Activated CD8-positive, alpha-beta memory T cell treated with anti-CD3 and anti-CD28 coated beads, Interleukin-2, amount 10 ng/mL, durations not matched to agents 7 days and 5 days (primary cell): ENCODE measurements around the gene FMNL2. TPM values are rescaled to one million over a fixed set of nuclear protein-coding genes. Genes with fewer than 3 reads are reported as not detected.

ENCODE experiments used
- ATAC-seq: fragments of 150-1000 bp; cut with Tn5 transposase; one replicate; pipeline ENCODE4 v1.10.0; 2021; ENCODE audit warnings: moderate library complexity
- CTCF ChIA-PET: fragments of 350-600 bp; sonication (Branson Sonifier 250); formaldehyde crosslinking; loops from one replicate; lab custom pipeline; 2021; ENCODE audit warnings: antibody characterized with exemption; lab: Charles Lee
- DNase-seq: peaks from one replicate; pipeline ENCODE4 v3.0.0-alpha.2; 2020
- H3K27ac Mint-ChIP-seq: one replicate; pipeline ENCODE4 v1.8.0; 2021; ENCODE audit warnings: mild to moderate bottlenecking, mixed read lengths
- H3K27me3 Mint-ChIP-seq: one replicate; pipeline ENCODE4 v1.8.0; 2021; ENCODE audit warnings: mixed read lengths
- H3K36me3 Mint-ChIP-seq: one replicate; pipeline ENCODE4 v1.8.0; 2021; ENCODE audit warnings: mild to moderate bottlenecking, mixed read lengths
- H3K4me1 Mint-ChIP-seq: one replicate; pipeline ENCODE4 v1.8.0; 2021; ENCODE audit warnings: mixed read lengths
- H3K4me3 Mint-ChIP-seq: one replicate; pipeline ENCODE4 v1.8.0; 2021; ENCODE audit warnings: mild to moderate bottlenecking, moderate library complexity, mixed read lengths
- H3K9me3 Mint-ChIP-seq: one replicate; pipeline ENCODE4 v1.8.0; 2022; ENCODE audit warnings: low read depth, mixed read lengths
- total RNA-seq, 2 experiments: library from RNA; stranded (reverse); gene quantifications; one replicate each; pipeline ENCODE4 v1.2.3, GENCODE V29; 2021

Gene FMNL2
- total RNA-seq, 2 experiments from 2014 or later, result 0.26 to 0.56 TPM

- DNase-seq (no peak), ATAC-seq (no peak)
- H3K27me3 Mint-ChIP-seq, result peaks cover 3% of the 10 kb centered on the region
- no peak overlapping the region for H3K4me3 Mint-ChIP-seq
- no peaks in the 10 kb centered on the region for H3K4me1 Mint-ChIP-seq
- H3K27ac Mint-ChIP-seq, result no peak overlapping the region
- no peaks in the 10 kb centered on the region for H3K9me3 Mint-ChIP-seq
- no peaks in the 10 kb centered on the region for H3K36me3 Mint-ChIP-seq
- CTCF ChIA-PET, result no interaction called here
Observed at GRCh38 chr2:152347076-152347475, 12.1 kb downstream of the FMNL2 start.

GRCh38 chr2:152348388-152348787 is 13.4 kb downstream of the FMNL2 start:
- no peaks in the 10 kb centered on the region for H3K4me1 Mint-ChIP-seq
- DNase-seq, result no peak
- H3K27ac Mint-ChIP-seq, result no peak overlapping the region
- no peak overlapping the region for H3K4me3 Mint-ChIP-seq
- H3K27me3 Mint-ChIP-seq, result peaks cover 3% of the 10 kb centered on the region
- CTCF ChIA-PET, result no interaction called here
- no peaks in the 10 kb centered on the region for H3K36me3 Mint-ChIP-seq
- H3K9me3 Mint-ChIP-seq, result no peaks in the 10 kb centered on the region
- no peak for ATAC-seq

- H3K4me1 Mint-ChIP-seq, result no peaks in the 10 kb centered on the region
- no peaks in the 10 kb centered on the region for H3K36me3 Mint-ChIP-seq
- CTCF ChIA-PET, result no interaction called here
- no peak overlapping the region for H3K4me3 Mint-ChIP-seq
- no peak overlapping the region for H3K27ac Mint-ChIP-seq
- DNase-seq (no peak), ATAC-seq (no peak)
- peaks cover 3% of the 10 kb centered on the region for H3K27me3 Mint-ChIP-seq
- no peaks in the 10 kb centered on the region for H3K9me3 Mint-ChIP-seq
Observed at GRCh38 chr2:152349416-152349815, 14.4 kb downstream of the FMNL2 start.

GRCh38 chr2:152350155-152350679 is 15.2 kb downstream of the FMNL2 start:
- ATAC-seq, result no peak
- Mint-ChIP-seq H3K4me3 (no peak overlapping the region), H3K27ac (no peak overlapping the region), H3K9me3 (no peaks in the 10 kb centered on the region), H3K4me1 (no peaks in the 10 kb centered on the region), H3K27me3 (no peaks in the 10 kb centered on the region), H3K36me3 (no peaks in the 10 kb centered on the region)
- no peak for DNase-seq
- CTCF ChIA-PET, result no interaction called here

- CTCF ChIA-PET, result no interaction called here
- Mint-ChIP-seq H3K4me3 (no peak overlapping the region), H3K36me3 (no peaks in the 10 kb centered on the region)
Observed at GRCh38 chr2:152352616-152353015, 17.6 kb downstream of the FMNL2 start.

GRCh38 chr2:152353364-152353763 is 18.4 kb downstream of the FMNL2 start:
- Mint-ChIP-seq H3K27ac (no peak overlapping the region), H3K27me3 (no peaks in the 10 kb centered on the region), H3K9me3 (no peaks in the 10 kb centered on the region), H3K4me3 (no peak overlapping the region), H3K36me3 (no peaks in the 10 kb centered on the region), H3K4me1 (no peaks in the 10 kb centered on the region)
- no peak for DNase-seq
- ATAC-seq, result no peak
- CTCF ChIA-PET, result no interaction called here

More at GRCh38 chr2:152352616-152353015, 17.6 kb downstream of the FMNL2 start:
- DNase-seq, result no peak
- Mint-ChIP-seq H3K9me3 (no peaks in the 10 kb centered on the region), H3K27me3 (no peaks in the 10 kb centered on the region), H3K4me1 (no peaks in the 10 kb centered on the region), H3K27ac (no peak overlapping the region)
- ATAC-seq, result no peak

- Mint-ChIP-seq H3K4me1 (no peaks in the 10 kb centered on the region), H3K4me3 (no peak overlapping the region), H3K36me3 (no peaks in the 10 kb centered on the region), H3K9me3 (no peaks in the 10 kb centered on the region), H3K27me3 (peaks cover under 1% of the 10 kb centered on the region), H3K27ac (no peak overlapping the region)
- no peak for DNase-seq
- ATAC-seq, result no peak
- CTCF ChIA-PET, result no interaction called here
Observed at GRCh38 chr2:152354069-152354755, 19.2 kb downstream of the FMNL2 start.

GRCh38 chr2:152354909-152355308 is 19.9 kb downstream of the FMNL2 start:
- Mint-ChIP-seq H3K9me3 (no peaks in the 10 kb centered on the region), H3K36me3 (no peaks in the 10 kb centered on the region), H3K27me3 (peaks cover 3% of the 10 kb centered on the region), H3K4me1 (no peaks in the 10 kb centered on the region), H3K27ac (no peak overlapping the region), H3K4me3 (no peak overlapping the region)
- no peak for DNase-seq
- no peak for ATAC-seq
- CTCF ChIA-PET, result no interaction called here

GRCh38 chr2:152355409-152355831 is 20.4 kb downstream of the FMNL2 start:
- no peaks in the 10 kb centered on the region for H3K4me1 Mint-ChIP-seq
- no peak for DNase-seq

GRCh38 chr2:152359573-152360363 is 24.8 kb downstream of the FMNL2 start:
- Mint-ChIP-seq H3K4me3 (no peak overlapping the region), H3K27me3 (peaks cover 3% of the 10 kb centered on the region), H3K4me1 (no peaks in the 10 kb centered on the region), H3K27ac (no peak overlapping the region), H3K36me3 (no peaks in the 10 kb centered on the region), H3K9me3 (no peaks in the 10 kb centered on the region)
- ATAC-seq (no peak), DNase-seq (no peak)
- CTCF ChIA-PET, result no interaction called here

More at GRCh38 chr2:152355409-152355831, 20.4 kb downstream of the FMNL2 start:
- no peaks in the 10 kb centered on the region for H3K9me3 Mint-ChIP-seq
- no peak overlapping the region for H3K27ac Mint-ChIP-seq
- H3K4me3 Mint-ChIP-seq, result no peak overlapping the region
- H3K27me3 Mint-ChIP-seq, result peaks cover 3% of the 10 kb centered on the region
- CTCF ChIA-PET, result no interaction called here
- H3K36me3 Mint-ChIP-seq, result no peaks in the 10 kb centered on the region
- no peak for ATAC-seq

GRCh38 chr2:152363936-152364335 is 29.0 kb downstream of the FMNL2 start:
- DNase-seq (no peak), ATAC-seq (no peak)
- CTCF ChIA-PET, result no interaction called here
- H3K4me3 Mint-ChIP-seq, result no peak overlapping the region
- peaks cover 6% of the 10 kb centered on the region for H3K27me3 Mint-ChIP-seq
- H3K4me1 Mint-ChIP-seq, result no peaks in the 10 kb centered on the region
- no peaks in the 10 kb centered on the region for H3K9me3 Mint-ChIP-seq
- H3K27ac Mint-ChIP-seq, result no peak overlapping the region
- H3K36me3 Mint-ChIP-seq, result no peaks in the 10 kb centered on the region

- no peak overlapping the region for H3K4me3 Mint-ChIP-seq
- ATAC-seq (no peak), DNase-seq (no peak)
- peaks cover 2% of the 10 kb centered on the region for H3K27me3 Mint-ChIP-seq
- no peak overlapping the region for H3K27ac Mint-ChIP-seq
- CTCF ChIA-PET, result no interaction called here
- H3K36me3 Mint-ChIP-seq, result no peaks in the 10 kb centered on the region
- no peaks in the 10 kb centered on the region for H3K9me3 Mint-ChIP-seq
- H3K4me1 Mint-ChIP-seq, result no peaks in the 10 kb centered on the region
Observed at GRCh38 chr2:152367547-152368390, 32.8 kb downstream of the FMNL2 start.

GRCh38 chr2:152369176-152369860 is 34.3 kb downstream of the FMNL2 start:
- H3K27ac Mint-ChIP-seq, result no peak overlapping the region
- no peaks in the 10 kb centered on the region for H3K9me3 Mint-ChIP-seq
- H3K27me3 Mint-ChIP-seq, result peaks cover 5% of the 10 kb centered on the region
- H3K36me3 Mint-ChIP-seq, result no peaks in the 10 kb centered on the region
- H3K4me1 Mint-ChIP-seq, result no peaks in the 10 kb centered on the region
- no peak overlapping the region for H3K4me3 Mint-ChIP-seq
- CTCF ChIA-PET, result no interaction called here
- DNase-seq, result no peak
- ATAC-seq, result no peak
